Neural cell (in vitro differentiated cells): ENCODE data around the gene MB21D2. TPM values are rescaled to one million over a fixed set of nuclear protein-coding genes. Genes with fewer than 3 reads are reported as not detected.

ENCODE experiments used
- H2AFZ ChIP-seq: fragments of 200-600, 300-800 bp; sonication (generic), shearing (Covaris generic); 2 replicates; pipeline ENCODE4 v1.6.0; 2014; ENCODE audit warnings: low read depth, mild to moderate bottlenecking, antibody characterized with exemption, low read length, moderate library complexity
- H3F3A ChIP-seq: fragments of 200-600 bp; shearing (Covaris generic); 2 replicates; pipeline ENCODE4 v1.6.1; 2016; ENCODE audit warnings: mild to moderate bottlenecking, moderate library complexity, mixed read lengths, antibody characterized with exemption, low read length; ENCODE audit not compliant: insufficient read depth, poor library complexity, severe bottlenecking
- H3K27ac ChIP-seq: fragments of 200-600, 300-800 bp; sonication (generic), shearing (Covaris generic); 2 replicates; pipeline ENCODE4 v1.5.1; 2014; ENCODE audit warnings: mild to moderate bottlenecking, low read length, moderate library complexity
- H3K27me3 ChIP-seq: fragments of 300-800, 200-600 bp; sonication (generic), shearing (Covaris generic); 2 replicates; pipeline ENCODE4 v1.6.0; 2014; ENCODE audit warnings: mild to moderate bottlenecking, low read depth, low read length, moderate library complexity; ENCODE audit not compliant: insufficient read depth
- H3K36me3 ChIP-seq: fragments of 300-800, 200-600 bp; sonication (generic), shearing (Covaris generic); 2 replicates; pipeline ENCODE4 v1.5.1; 2014; ENCODE audit warnings: mild to moderate bottlenecking, antibody characterized with exemption, low read length, moderate library complexity; ENCODE audit not compliant: insufficient read depth
- H3K4me2 ChIP-seq: fragments of 300-800, 200-600 bp; sonication (generic), shearing (Covaris generic); 2 replicates; pipeline ENCODE4 v1.6.0; 2014; ENCODE audit warnings: mild to moderate bottlenecking, low read length
- H3K4me3 ChIP-seq: fragments of 300-800, 200-600 bp; sonication (generic), shearing (Covaris generic); 2 replicates; pipeline ENCODE4 v1.5.1; 2014; ENCODE audit warnings: mild to moderate bottlenecking, low read length, moderate library complexity
- H3K79me2 ChIP-seq: fragments of 200-600 bp; shearing (Covaris generic); replicated peaks from 2 replicates; pipeline ENCODE4 v1.6.0; 2014; ENCODE audit warnings: mild to moderate bottlenecking, low read length, moderate library complexity; ENCODE audit not compliant: insufficient read depth
- H3K9ac ChIP-seq: fragments of 300-800, 200-600 bp; sonication (generic), shearing (Covaris generic); 2 replicates; pipeline ENCODE4 v1.6.1; 2016; ENCODE audit warnings: mild to moderate bottlenecking, low read length, mixed read lengths
- H3K9me2 ChIP-seq: fragments of 200-600 bp; shearing (Covaris generic); 2 replicates; pipeline ENCODE4 v1.6.1; 2016; ENCODE audit warnings: mild to moderate bottlenecking, low read length, mixed read lengths; ENCODE audit not compliant: insufficient read depth
- H3K9me3 ChIP-seq: fragments of 200-600, 300-800 bp; sonication (generic), shearing (Covaris generic); 2 replicates; pipeline ENCODE4 v1.6.1; 2016; ENCODE audit warnings: mild to moderate bottlenecking, mixed run types, low read length, moderate library complexity, mixed read lengths
- H4K20me1 ChIP-seq: fragments of 200-600 bp; shearing (Covaris generic); 2 replicates; pipeline ENCODE4 v1.6.1; 2016; ENCODE audit warnings: mild to moderate bottlenecking, mixed run types; ENCODE audit not compliant: insufficient read depth
- EP300 ChIP-seq: fragments of 450-650 bp; conservative IDR thresholded peaks from 2 replicates; pipeline ENCODE4 v1.6.1; 2014; ENCODE audit warnings: antibody characterized with exemption, mild to moderate bottlenecking, moderate library complexity; ENCODE audit not compliant: poor library complexity, severe bottlenecking
- EZH2 ChIP-seq: fragments of 200-600, 300-800 bp; shearing (Covaris generic), sonication (generic); IDR thresholded peaks from 2 replicates; pipeline ENCODE4 v1.6.1; 2014; ENCODE audit warnings: antibody characterized with exemption, low read length, borderline replicate concordance, mild to moderate bottlenecking; ENCODE audit not compliant: insufficient read depth, poor library complexity, severe bottlenecking
- MXI1 ChIP-seq: fragments of 450-650 bp; conservative IDR thresholded peaks from 2 replicates; pipeline ENCODE4 v1.6.1; 2014; ENCODE audit warnings: antibody characterized with exemption, mild to moderate bottlenecking; ENCODE audit not compliant: poor library complexity, severe bottlenecking
- POLR2AphosphoS5 ChIP-seq: IDR thresholded peaks from 2 replicates; pipeline ENCODE4 v1.6.1; 2012
- RAD21 ChIP-seq: fragments of 450-650 bp; conservative IDR thresholded peaks from 2 replicates; pipeline ENCODE4 v1.6.1; 2014; ENCODE audit warnings: antibody characterized with exemption, mild to moderate bottlenecking, moderate library complexity
- SMC3 ChIP-seq: fragments of 450-650 bp; conservative IDR thresholded peaks from 2 replicates; pipeline ENCODE4 v1.6.1; 2014; ENCODE audit warnings: antibody characterized with exemption, mild to moderate bottlenecking, moderate library complexity; ENCODE audit not compliant: poor library complexity
- TAF1 ChIP-seq: IDR thresholded peaks from 2 replicates; pipeline ENCODE4 v1.6.1; 2012; ENCODE audit warnings: low read depth
- polyA plus RNA-seq: library from polyadenylated mRNA; depleted of rRNA; stranded (reverse); fragments of >200 nt; gene quantifications from 2 replicates; pipeline ENCODE4 v1.2.3, GENCODE V29; 2014
- TF ChIP-seq, protein P1 (sequence below): IDR thresholded peaks from 2 replicates; pipeline ENCODE4 v1.6.1; 2012; ENCODE audit warnings: borderline replicate concordance
- TF ChIP-seq, protein P2 (sequence below): fragments of 450-650 bp; IDR thresholded peaks from 2 replicates; pipeline ENCODE4 v1.5.1; 2014; ENCODE audit warnings: antibody characterized with exemption, mild to moderate bottlenecking, moderate library complexity; ENCODE audit not compliant: poor library complexity, severe bottlenecking

Gene MB21D2
- polyA plus RNA-seq, 1 donor from 2014 or later: 39.0 TPM

- Histone ChIP-seq H3K9ac (no peak overlapping the region), H3K79me2 (no peaks in the 10 kb centered on the region), H3K36me3 (no peaks in the 10 kb centered on the region), H3F3A (no peaks in the 10 kb centered on the region), H3K9me3 (no peaks in the 10 kb centered on the region), H3K9me2 (no peaks in the 10 kb centered on the region), H3K27me3 (no peaks in the 10 kb centered on the region), H3K4me3 (no peak overlapping the region), H3K4me2 (no peak overlapping the region), H4K20me1 (no peaks in the 10 kb centered on the region), H2AFZ (no peak overlapping the region), H3K27ac (no peak overlapping the region)
- no peak for TF ChIP-seq RAD21
- TF ChIP-seq EZH2: no peak
- no peak for TF ChIP-seq SMC3
- TF ChIP-seq MXI1: no peak
- TF ChIP-seq EP300: no peak
- TF ChIP-seq, protein P1, sequence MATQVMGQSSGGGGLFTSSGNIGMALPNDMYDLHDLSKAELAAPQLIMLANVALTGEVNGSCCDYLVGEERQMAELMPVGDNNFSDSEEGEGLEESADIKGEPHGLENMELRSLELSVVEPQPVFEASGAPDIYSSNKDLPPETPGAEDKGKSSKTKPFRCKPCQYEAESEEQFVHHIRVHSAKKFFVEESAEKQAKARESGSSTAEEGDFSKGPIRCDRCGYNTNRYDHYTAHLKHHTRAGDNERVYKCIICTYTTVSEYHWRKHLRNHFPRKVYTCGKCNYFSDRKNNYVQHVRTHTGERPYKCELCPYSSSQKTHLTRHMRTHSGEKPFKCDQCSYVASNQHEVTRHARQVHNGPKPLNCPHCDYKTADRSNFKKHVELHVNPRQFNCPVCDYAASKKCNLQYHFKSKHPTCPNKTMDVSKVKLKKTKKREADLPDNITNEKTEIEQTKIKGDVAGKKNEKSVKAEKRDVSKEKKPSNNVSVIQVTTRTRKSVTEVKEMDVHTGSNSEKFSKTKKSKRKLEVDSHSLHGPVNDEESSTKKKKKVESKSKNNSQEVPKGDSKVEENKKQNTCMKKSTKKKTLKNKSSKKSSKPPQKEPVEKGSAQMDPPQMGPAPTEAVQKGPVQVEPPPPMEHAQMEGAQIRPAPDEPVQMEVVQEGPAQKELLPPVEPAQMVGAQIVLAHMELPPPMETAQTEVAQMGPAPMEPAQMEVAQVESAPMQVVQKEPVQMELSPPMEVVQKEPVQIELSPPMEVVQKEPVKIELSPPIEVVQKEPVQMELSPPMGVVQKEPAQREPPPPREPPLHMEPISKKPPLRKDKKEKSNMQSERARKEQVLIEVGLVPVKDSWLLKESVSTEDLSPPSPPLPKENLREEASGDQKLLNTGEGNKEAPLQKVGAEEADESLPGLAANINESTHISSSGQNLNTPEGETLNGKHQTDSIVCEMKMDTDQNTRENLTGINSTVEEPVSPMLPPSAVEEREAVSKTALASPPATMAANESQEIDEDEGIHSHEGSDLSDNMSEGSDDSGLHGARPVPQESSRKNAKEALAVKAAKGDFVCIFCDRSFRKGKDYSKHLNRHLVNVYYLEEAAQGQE: no peak
- no peak for TF ChIP-seq TAF1
- TF ChIP-seq POLR2AphosphoS5: no peak
- TF ChIP-seq, protein P2, sequence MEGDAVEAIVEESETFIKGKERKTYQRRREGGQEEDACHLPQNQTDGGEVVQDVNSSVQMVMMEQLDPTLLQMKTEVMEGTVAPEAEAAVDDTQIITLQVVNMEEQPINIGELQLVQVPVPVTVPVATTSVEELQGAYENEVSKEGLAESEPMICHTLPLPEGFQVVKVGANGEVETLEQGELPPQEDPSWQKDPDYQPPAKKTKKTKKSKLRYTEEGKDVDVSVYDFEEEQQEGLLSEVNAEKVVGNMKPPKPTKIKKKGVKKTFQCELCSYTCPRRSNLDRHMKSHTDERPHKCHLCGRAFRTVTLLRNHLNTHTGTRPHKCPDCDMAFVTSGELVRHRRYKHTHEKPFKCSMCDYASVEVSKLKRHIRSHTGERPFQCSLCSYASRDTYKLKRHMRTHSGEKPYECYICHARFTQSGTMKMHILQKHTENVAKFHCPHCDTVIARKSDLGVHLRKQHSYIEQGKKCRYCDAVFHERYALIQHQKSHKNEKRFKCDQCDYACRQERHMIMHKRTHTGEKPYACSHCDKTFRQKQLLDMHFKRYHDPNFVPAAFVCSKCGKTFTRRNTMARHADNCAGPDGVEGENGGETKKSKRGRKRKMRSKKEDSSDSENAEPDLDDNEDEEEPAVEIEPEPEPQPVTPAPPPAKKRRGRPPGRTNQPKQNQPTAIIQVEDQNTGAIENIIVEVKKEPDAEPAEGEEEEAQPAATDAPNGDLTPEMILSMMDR: no peak
Observed at GRCh38 chr3:192825216-192825615, 92.4 kb downstream of the MB21D2 start.

DNA sequence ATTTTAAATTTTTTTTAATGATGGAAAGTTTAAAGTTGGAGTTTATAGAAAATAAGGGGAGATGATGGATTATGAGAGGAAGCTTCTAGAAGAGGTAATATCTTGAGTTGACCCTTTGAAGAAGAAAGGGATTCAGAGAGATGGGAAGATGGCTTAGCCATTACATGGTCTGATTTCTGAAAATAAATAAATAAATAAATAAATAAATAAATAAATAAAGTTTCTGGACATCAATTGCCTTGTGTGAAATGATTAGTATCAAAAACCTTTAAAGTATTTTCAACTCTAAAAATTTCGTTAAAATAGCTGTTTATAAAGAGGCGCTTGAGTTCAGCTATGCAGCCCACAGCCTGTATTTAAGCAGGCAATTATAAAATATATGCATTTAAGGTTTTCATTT lies 93.3 kb downstream of the MB21D2 start:
- Histone ChIP-seq H3K79me2 (no peaks in the 10 kb centered on the region), H3K9ac (no peak overlapping the region), H3K27me3 (no peaks in the 10 kb centered on the region), H3K4me2 (no peak overlapping the region), H3F3A (no peaks in the 10 kb centered on the region), H3K27ac (no peak overlapping the region), H4K20me1 (no peaks in the 10 kb centered on the region), H3K36me3 (no peaks in the 10 kb centered on the region), H3K9me2 (no peaks in the 10 kb centered on the region), H2AFZ (no peak overlapping the region), H3K9me3 (no peaks in the 10 kb centered on the region), H3K4me3 (no peak overlapping the region)
- no peak for TF ChIP-seq TAF1
- TF ChIP-seq EP300: no peak
- TF ChIP-seq MXI1: no peak
- TF ChIP-seq, protein P1: no peak
- TF ChIP-seq RAD21: no peak
- TF ChIP-seq SMC3: no peak
- no peak for TF ChIP-seq POLR2AphosphoS5
- TF ChIP-seq, protein P2: no peak
- no peak for TF ChIP-seq EZH2
